Panc1 (cell line): ENCODE results near the gene FEM1B. TPM values are rescaled to one million over a fixed set of nuclear protein-coding genes. Genes with fewer than 3 reads are reported as not detected.

Experiments used
- ATAC-seq: fragments of 200-7000 bp; cut with Tn5 transposase; 2 replicates; pipeline ENCODE4 v1.9.1; 2020; ENCODE audit warnings: mild to moderate bottlenecking, moderate library complexity
- BruUV-seq: library from RNA; stranded (reverse); fragments of 400-500 nt; replicated peaks from 2 replicates; lab custom pipeline; 2021; lab: Mats Ljungman, UMichigan
- CTCF ChIA-PET: fragments of 300-600 bp; sonication (Branson Sonifier 250); formaldehyde crosslinking; loops from one replicate; lab custom pipeline; 2022; ENCODE audit warnings: antibody characterized with exemption; lab: Charles Lee
- POLR2A ChIA-PET: fragments of 300-600 bp; sonication (Branson Sonifier 250); formaldehyde crosslinking; loops from one replicate; lab custom pipeline; 2022; ENCODE audit warnings: antibody characterized with exemption; lab: Charles Lee
- DNase-seq: peaks from one replicate; pipeline ENCODE4 v3.0.0-alpha.2; 2010; ENCODE audit warnings: low read depth, low spot score
- H3K27ac ChIP-seq: 2 replicates; pipeline ENCODE4 v1.5.1; 2011; ENCODE audit warnings: mild to moderate bottlenecking, low read length, inconsistent platforms
- H3K27me3 ChIP-seq: fragments of 200-500 bp; sonication (Bioruptor generic); 2 replicates; pipeline ENCODE4 v1.6.0; 2014; ENCODE audit warnings: low read length, inconsistent platforms; ENCODE audit not compliant: control insufficient read depth, insufficient read depth
- H3K36me3 ChIP-seq: fragments of 200-500 bp; sonication (Bioruptor generic); 2 replicates; pipeline ENCODE4 v1.5.1; 2014; ENCODE audit warnings: inconsistent platforms, mild to moderate bottlenecking, low read length, moderate library complexity; ENCODE audit not compliant: control insufficient read depth, insufficient read depth
- H3K4me1 ChIP-seq: 2 replicates; pipeline ENCODE4 v1.5.1; 2011; ENCODE audit warnings: inconsistent platforms, mild to moderate bottlenecking, low read length, moderate library complexity; ENCODE audit not compliant: control insufficient read depth, insufficient read depth
- H3K4me3 ChIP-seq, 2 experiments: 2 replicates each; pipeline ENCODE4 v1.5.1; 2011 to 2012; ENCODE audit warnings: low read depth in 2 of 2, low read length in 2 of 2, mild to moderate bottlenecking in 2 of 2, inconsistent platforms in 1 of 2, moderate library complexity in 1 of 2
- H3K9me3 ChIP-seq: fragments of 200-500 bp; sonication (Bioruptor generic); 2 replicates; pipeline ENCODE4 v1.5.1; 2014; ENCODE audit warnings: low read depth, mild to moderate bottlenecking, inconsistent platforms, low read length, moderate library complexity; ENCODE audit not compliant: control insufficient read depth, insufficient read depth
- POLR2AphosphoS5 ChIP-seq: IDR thresholded peaks from 2 replicates; pipeline ENCODE4 v1.6.1; 2012; ENCODE audit warnings: mild to moderate bottlenecking, low read depth, low read length, moderate library complexity
- SIN3A ChIP-seq: IDR thresholded peaks from 2 replicates; pipeline ENCODE4 v1.6.1; 2012; ENCODE audit warnings: low read depth, mild to moderate bottlenecking, low read length, moderate library complexity, borderline replicate concordance; ENCODE audit not compliant: insufficient read depth
- TCF7L2 ChIP-seq: IDR thresholded peaks from 2 replicates; pipeline ENCODE4 v1.6.1; 2011; ENCODE audit warnings: mild to moderate bottlenecking, low read depth, low read length, inconsistent platforms
- in situ Hi-C: cut with HindIII; loops from 2 replicates; pipeline ENCODE4 v1.10.0; 2016; ENCODE audit warnings: low sequenced_read_pairs, low pct_unique_long_range_greater_than_20kb
- intact Hi-C: fragments of 100-400 bp; cut with micrococcal nuclease; formaldehyde crosslinking; loops from one replicate; pipeline ENCODE4 v1.10.0; 2022; ENCODE audit not compliant: unreplicated experiment
- total RNA-seq: library from RNA; stranded (reverse); gene quantifications from one replicate; pipeline ENCODE4 v1.2.1, GENCODE V29; 2021; ENCODE audit not compliant: unreplicated experiment
- TF ChIP-seq, protein P1 (sequence below): fragments of 450-650 bp; IDR thresholded peaks from 2 replicates; pipeline ENCODE4 v1.5.1; 2017; ENCODE audit warnings: mild to moderate bottlenecking
- TF ChIP-seq, protein P2 (sequence below), 2 experiments: IDR thresholded peaks; 2 replicates each; pipeline ENCODE4 v1.6.1; 2011 to 2012; ENCODE audit warnings: low read depth in 2 of 2, control low read depth in 1 of 2, low read length in 1 of 2, mild to moderate bottlenecking in 1 of 2, moderate library complexity in 1 of 2; ENCODE audit not compliant: insufficient read depth in 1 of 2

Gene FEM1B
- total RNA-seq, 1 experiment from 2014 or later = 34.8 TPM

- Histone ChIP-seq H3K27me3 (no peaks in the 10 kb centered on the region), H3K9me3 (no peaks in the 10 kb centered on the region), H3K27ac (no peak overlapping the region), H3K36me3 (peaks cover 16% of the 10 kb centered on the region), H3K4me3 (no peak overlapping the region), H3K4me1 (no peaks in the 10 kb centered on the region)
- intact Hi-C loops (no loop called here), in situ Hi-C loops (no loop called here)
- POLR2A ChIA-PET = no interaction called here
- BruUV-seq = no TSS peak
- ATAC-seq (no peak), DNase-seq (no peak)
- TF ChIP-seq SIN3A (no peak), POLR2AphosphoS5 (no peak), TCF7L2 (no peak)
- TF ChIP-seq, protein P1, sequence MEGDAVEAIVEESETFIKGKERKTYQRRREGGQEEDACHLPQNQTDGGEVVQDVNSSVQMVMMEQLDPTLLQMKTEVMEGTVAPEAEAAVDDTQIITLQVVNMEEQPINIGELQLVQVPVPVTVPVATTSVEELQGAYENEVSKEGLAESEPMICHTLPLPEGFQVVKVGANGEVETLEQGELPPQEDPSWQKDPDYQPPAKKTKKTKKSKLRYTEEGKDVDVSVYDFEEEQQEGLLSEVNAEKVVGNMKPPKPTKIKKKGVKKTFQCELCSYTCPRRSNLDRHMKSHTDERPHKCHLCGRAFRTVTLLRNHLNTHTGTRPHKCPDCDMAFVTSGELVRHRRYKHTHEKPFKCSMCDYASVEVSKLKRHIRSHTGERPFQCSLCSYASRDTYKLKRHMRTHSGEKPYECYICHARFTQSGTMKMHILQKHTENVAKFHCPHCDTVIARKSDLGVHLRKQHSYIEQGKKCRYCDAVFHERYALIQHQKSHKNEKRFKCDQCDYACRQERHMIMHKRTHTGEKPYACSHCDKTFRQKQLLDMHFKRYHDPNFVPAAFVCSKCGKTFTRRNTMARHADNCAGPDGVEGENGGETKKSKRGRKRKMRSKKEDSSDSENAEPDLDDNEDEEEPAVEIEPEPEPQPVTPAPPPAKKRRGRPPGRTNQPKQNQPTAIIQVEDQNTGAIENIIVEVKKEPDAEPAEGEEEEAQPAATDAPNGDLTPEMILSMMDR = no peak
- TF ChIP-seq, protein P2, sequence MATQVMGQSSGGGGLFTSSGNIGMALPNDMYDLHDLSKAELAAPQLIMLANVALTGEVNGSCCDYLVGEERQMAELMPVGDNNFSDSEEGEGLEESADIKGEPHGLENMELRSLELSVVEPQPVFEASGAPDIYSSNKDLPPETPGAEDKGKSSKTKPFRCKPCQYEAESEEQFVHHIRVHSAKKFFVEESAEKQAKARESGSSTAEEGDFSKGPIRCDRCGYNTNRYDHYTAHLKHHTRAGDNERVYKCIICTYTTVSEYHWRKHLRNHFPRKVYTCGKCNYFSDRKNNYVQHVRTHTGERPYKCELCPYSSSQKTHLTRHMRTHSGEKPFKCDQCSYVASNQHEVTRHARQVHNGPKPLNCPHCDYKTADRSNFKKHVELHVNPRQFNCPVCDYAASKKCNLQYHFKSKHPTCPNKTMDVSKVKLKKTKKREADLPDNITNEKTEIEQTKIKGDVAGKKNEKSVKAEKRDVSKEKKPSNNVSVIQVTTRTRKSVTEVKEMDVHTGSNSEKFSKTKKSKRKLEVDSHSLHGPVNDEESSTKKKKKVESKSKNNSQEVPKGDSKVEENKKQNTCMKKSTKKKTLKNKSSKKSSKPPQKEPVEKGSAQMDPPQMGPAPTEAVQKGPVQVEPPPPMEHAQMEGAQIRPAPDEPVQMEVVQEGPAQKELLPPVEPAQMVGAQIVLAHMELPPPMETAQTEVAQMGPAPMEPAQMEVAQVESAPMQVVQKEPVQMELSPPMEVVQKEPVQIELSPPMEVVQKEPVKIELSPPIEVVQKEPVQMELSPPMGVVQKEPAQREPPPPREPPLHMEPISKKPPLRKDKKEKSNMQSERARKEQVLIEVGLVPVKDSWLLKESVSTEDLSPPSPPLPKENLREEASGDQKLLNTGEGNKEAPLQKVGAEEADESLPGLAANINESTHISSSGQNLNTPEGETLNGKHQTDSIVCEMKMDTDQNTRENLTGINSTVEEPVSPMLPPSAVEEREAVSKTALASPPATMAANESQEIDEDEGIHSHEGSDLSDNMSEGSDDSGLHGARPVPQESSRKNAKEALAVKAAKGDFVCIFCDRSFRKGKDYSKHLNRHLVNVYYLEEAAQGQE (IDR thresholded peaks at IDR 0.05; ENCODE audit: insufficient read depth in 1 of 2, low read depth in 2 of 2, low read length in 1 of 2) = no peak
- CTCF ChIA-PET = no interaction called here
These were observed 12.2 kb downstream of the FEM1B start for GRCh38 chr15:68289621-68290352.

DNA sequence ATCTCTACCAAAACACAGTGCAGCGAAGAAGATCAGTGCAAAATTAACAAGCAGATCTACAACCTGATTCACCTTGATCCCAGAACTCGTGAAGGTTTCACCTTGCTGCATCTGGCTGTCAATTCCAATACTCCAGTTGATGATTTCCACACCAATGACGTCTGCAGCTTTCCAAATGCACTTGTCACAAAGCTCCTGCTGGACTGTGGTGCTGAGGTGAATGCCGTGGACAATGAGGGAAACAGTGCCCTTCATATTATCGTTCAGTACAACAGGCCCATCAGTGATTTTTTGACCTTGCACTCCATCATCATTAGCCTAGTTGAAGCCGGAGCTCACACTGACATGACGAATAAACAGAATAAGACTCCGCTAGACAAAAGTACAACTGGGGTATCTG is 13.2 kb downstream of the FEM1B start:
- no peaks in the 10 kb centered on the region for H3K9me3 ChIP-seq
- TF ChIP-seq, protein P2 (IDR thresholded peaks at IDR 0.05; ENCODE audit: insufficient read depth in 1 of 2, low read depth in 2 of 2, low read length in 1 of 2) = no peak
- TF ChIP-seq SIN3A (no peak), TCF7L2 (no peak), POLR2AphosphoS5 (no peak)
- TF ChIP-seq, protein P1 = no peak
- H3K27me3 ChIP-seq = no peaks in the 10 kb centered on the region
- H3K4me3 ChIP-seq = no peak overlapping the region
- no peak for ATAC-seq
- no peak for DNase-seq
- in situ Hi-C loops = no loop called here
- H3K36me3 ChIP-seq = peaks cover 16% of the 10 kb centered on the region
- BruUV-seq = no TSS peak
- no peaks in the 10 kb centered on the region for H3K4me1 ChIP-seq
- ChIA-PET POLR2A (no interaction called here), CTCF (no interaction called here)
- intact Hi-C loops = no loop called here
- H3K27ac ChIP-seq = no peak overlapping the region
